H1 (cell line): ENCODE results near the gene CLASP2.

ENCODE experiments used
- CTBP2 ChIP-seq: IDR thresholded peaks from 2 replicates; pipeline ENCODE4 v1.7.0; 2011; ENCODE audit warnings: borderline replicate concordance, mild to moderate bottlenecking, moderate library complexity, mixed read lengths, low read length; ENCODE audit not compliant: insufficient read depth, insufficient read length
- CTCF ChIP-seq, 3 experiments: IDR thresholded peaks; 1 replicate in 2 of 3; 2 replicates in 1 of 3; pipeline versions ENCODE4 v1.5.1 to v1.6.1; 2011; ENCODE audit warnings: low read length in 3 of 3, mild to moderate bottlenecking in 3 of 3, inconsistent platforms in 2 of 3, low read depth in 1 of 3, moderate library complexity in 1 of 3; ENCODE audit not compliant: insufficient read depth in 1 of 3; ENCODE audit errors: control extremely low read depth in 1 of 3
- EGR1 ChIP-seq: IDR thresholded peaks from 2 replicates; pipeline ENCODE4 v1.6.1; 2011; ENCODE audit warnings: low read depth, low read length, borderline replicate concordance
- EZH2 ChIP-seq: fragments of 200-600 bp; sonication (generic); IDR thresholded peaks from 2 replicates; pipeline ENCODE4 v1.7.1; 2012; ENCODE audit warnings: low read depth, mild to moderate bottlenecking, moderate library complexity, low read length, inconsistent platforms; ENCODE audit not compliant: severe bottlenecking
- JUND ChIP-seq: IDR thresholded peaks from 2 replicates; pipeline ENCODE4 v1.6.1; 2011; ENCODE audit warnings: mild to moderate bottlenecking, improper control_type of control experiment, low read length
- POLR2A ChIP-seq, 2 experiments: IDR thresholded peaks; 1 replicate in 1 of 2; 2 replicates in 1 of 2; pipeline ENCODE4 v1.6.1; 2011; ENCODE audit warnings: low read depth in 2 of 2, low read length in 2 of 2, mild to moderate bottlenecking in 2 of 2; ENCODE audit errors: control extremely low read depth in 1 of 2
- RBBP5 ChIP-seq: IDR thresholded peaks from 2 replicates; pipeline ENCODE4 v1.7.1; 2012; ENCODE audit warnings: low read depth, mild to moderate bottlenecking, inconsistent platforms, low read length, moderate library complexity, borderline replicate concordance
- SP4 ChIP-seq: IDR thresholded peaks from 2 replicates; pipeline ENCODE4 v1.6.1; 2012; ENCODE audit warnings: low read length, inconsistent platforms
- SRF ChIP-seq: IDR thresholded peaks from 2 replicates; pipeline ENCODE4 v1.6.1; 2011; ENCODE audit warnings: mild to moderate bottlenecking, low read depth, low read length, moderate library complexity
- ZNF274 ChIP-seq: IDR thresholded peaks from 2 replicates; pipeline ENCODE4 v1.7.0; 2012; ENCODE audit warnings: low read length, borderline replicate concordance; ENCODE audit errors: extremely low read depth

DNA sequence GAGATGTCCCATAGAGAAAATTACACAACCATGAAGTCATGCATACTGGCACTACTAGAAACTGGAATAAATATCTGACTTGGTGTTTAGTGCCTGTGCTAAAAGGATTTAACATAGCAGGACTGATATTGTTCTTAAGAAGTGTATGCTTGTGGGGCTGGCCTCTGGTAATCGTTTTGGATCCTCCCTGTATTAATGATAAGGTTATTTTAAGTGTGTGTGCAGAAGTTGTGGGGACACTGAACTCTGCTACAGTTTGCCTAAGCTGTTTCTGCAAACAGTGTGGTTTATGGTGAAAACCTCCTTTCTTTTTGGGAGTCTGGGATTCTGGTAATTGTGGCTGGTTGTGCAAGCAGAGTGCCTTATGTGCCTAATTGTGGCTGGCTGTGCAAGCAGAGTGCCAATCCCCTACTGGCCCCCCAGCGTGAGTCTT is 120.8 kb downstream of the CLASP2 start:
- TF ChIP-seq CTBP2 (no peak), RBBP5 (no peak), SP4 (no peak), CTCF (IDR thresholded peaks at IDR 0.05; ENCODE audit: control extremely low read depth in 1 of 3, insufficient read depth in 1 of 3, low read depth in 1 of 3, low read length in 3 of 3) (no peak), EGR1 (no peak), ZNF274 (no peak), SRF (no peak), POLR2A (IDR thresholded peaks at IDR 0.05; ENCODE audit: control extremely low read depth in 1 of 2, low read depth in 2 of 2, low read length in 2 of 2) (no peak), JUND (no peak), EZH2 (no peak)
